Measurements from ENCODE around the gene EFHD2. TPM values are rescaled to one million over a fixed set of nuclear protein-coding genes. Genes with fewer than 3 reads are reported as not detected.
"Not testable (repeated sequence)": the region's sequence is repeated elsewhere in the genome, so short reads cannot be mapped to it uniquely, and the experiment has no call there.

Gene EFHD2
- total RNA-seq, 4 donors from 2014 or later, result 47.5 to 79.5 (median 61.0) TPM

DNA sequence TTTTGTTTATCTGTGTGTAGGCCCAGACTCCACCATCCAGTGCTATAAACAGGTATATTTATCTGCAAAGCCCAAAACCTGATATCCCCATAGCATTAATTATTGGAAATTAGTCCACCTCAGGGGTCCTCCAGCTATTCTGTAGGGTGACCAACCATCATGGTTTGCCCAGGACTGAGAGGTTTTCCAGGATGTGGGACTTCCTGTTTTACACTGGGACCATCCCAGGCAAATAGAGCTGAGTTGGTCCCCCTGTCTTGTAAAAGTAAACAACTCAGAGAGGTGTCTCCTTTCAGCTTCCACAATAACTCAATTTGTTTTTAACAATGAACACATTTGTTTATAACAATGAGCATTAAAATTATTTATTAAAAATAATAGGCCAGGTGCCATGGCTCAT lies 58.5 kb downstream of the EFHD2 start:
- intact Hi-C loops (cut with DNase I), result no loop called here
- no peak for DNase-seq
- peaks cover 0 to 24% (median 0%) of the 10 kb centered on the region in 3 donors for H3K4me1 ChIP-seq

DNA sequence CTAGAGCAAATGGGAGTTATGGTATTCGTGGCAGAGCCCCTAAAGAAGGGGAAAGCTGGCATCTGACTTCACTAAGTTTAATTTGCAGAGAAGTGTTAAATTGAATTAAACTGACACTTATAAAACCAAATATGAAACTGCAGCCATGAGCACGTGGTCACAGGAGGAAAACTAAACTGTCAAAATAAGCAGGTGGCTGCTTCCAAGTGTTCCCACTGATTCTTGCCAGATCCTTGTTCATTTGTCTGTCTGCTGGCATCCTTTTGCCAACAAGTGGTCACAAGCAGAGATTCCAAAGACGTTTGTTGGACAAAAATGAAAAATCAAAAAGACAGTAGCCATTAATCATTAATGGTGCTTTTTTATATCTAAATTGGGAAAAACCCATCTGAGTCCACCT lies 59.7 kb downstream of the EFHD2 start:
- Histone ChIP-seq H3K27me3 (peaks cover 0 to 40% (median 0%) of the 10 kb centered on the region in 4 donors), H3K9me3 (no peaks in the 10 kb centered on the region), H3K36me3 (no peaks in the 10 kb centered on the region), H3K27ac (no peak overlapping the region), H3K4me1 (peaks cover 0 to 12% (median 0%) of the 10 kb centered on the region in 3 donors), H3K4me3 (no peak overlapping the region)
- no peak for DNase-seq
- 30 to 39% methylated on average over 3 of the region's 3 CpGs for WGBS, 2 donors
- TF ChIP-seq POLR2A (IDR thresholded peaks at IDR 0.05), result no peak
- TF ChIP-seq, protein P1, sequence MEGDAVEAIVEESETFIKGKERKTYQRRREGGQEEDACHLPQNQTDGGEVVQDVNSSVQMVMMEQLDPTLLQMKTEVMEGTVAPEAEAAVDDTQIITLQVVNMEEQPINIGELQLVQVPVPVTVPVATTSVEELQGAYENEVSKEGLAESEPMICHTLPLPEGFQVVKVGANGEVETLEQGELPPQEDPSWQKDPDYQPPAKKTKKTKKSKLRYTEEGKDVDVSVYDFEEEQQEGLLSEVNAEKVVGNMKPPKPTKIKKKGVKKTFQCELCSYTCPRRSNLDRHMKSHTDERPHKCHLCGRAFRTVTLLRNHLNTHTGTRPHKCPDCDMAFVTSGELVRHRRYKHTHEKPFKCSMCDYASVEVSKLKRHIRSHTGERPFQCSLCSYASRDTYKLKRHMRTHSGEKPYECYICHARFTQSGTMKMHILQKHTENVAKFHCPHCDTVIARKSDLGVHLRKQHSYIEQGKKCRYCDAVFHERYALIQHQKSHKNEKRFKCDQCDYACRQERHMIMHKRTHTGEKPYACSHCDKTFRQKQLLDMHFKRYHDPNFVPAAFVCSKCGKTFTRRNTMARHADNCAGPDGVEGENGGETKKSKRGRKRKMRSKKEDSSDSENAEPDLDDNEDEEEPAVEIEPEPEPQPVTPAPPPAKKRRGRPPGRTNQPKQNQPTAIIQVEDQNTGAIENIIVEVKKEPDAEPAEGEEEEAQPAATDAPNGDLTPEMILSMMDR (IDR thresholded peaks at IDR 0.05), result no peak
- intact Hi-C loops (cut with DNase I), result no loop called here

More for the DNA sequence above, 58.5 kb downstream of the EFHD2 start:
- H3K4me3 ChIP-seq, result no peak overlapping the region
- no peaks in the 10 kb centered on the region for H3K36me3 ChIP-seq
- H3K9me3 ChIP-seq, result no peaks in the 10 kb centered on the region
- no peak overlapping the region for H3K27ac ChIP-seq
- peaks cover 0 to 40% (median 0%) of the 10 kb centered on the region in 4 donors for H3K27me3 ChIP-seq
- TF ChIP-seq POLR2A (IDR thresholded peaks at IDR 0.05), result no peak
- TF ChIP-seq, protein P1 (IDR thresholded peaks at IDR 0.05), result no peak

DNA sequence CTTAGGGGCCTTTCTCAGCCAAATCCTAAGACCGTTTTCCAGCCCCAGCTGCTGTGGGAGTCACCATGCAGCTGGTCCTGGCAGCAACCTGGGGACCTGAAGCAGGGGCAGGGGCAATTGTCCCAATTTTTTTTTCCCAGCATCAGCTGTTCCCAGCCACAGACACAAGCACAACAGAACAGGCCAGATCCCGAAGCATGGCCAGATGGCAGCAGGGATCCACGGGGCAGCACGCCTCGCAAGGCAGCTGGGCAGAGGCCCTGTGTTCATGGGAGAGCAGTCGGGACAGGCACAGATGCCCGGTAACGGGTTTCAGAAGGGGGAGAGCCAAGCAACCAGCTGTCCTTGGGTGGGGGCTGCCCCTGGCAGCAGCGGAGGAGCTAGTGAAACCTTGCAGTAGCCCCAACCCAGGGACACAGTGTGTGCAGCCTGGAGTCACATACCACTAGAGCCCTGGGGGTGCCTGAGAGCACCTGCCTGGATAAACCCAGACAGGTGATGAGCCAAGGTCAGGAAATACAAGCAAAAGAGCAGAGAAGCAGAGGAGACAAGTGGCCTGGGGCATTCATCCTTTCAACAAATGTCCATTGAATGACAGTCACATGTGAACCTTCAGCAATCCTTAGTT lies 60.2 kb downstream of the EFHD2 start:
- intact Hi-C loops (cut with DNase I); H3K36me3 ChIP-seq; H3K9me3 ChIP-seq; H3K4me3 ChIP-seq; DNase-seq; H3K27ac ChIP-seq: not testable (repeated sequence)
- 28 to 86% methylated on average over 1 to 3 of the region's 9 CpGs for WGBS, 2 donors
- Histone ChIP-seq H3K27me3 (peaks cover 0 to 40% (median 0%) of the 10 kb centered on the region in 4 donors), H3K4me1 (peaks cover 0 to 12% (median 0%) of the 10 kb centered on the region in 3 donors)

DNA sequence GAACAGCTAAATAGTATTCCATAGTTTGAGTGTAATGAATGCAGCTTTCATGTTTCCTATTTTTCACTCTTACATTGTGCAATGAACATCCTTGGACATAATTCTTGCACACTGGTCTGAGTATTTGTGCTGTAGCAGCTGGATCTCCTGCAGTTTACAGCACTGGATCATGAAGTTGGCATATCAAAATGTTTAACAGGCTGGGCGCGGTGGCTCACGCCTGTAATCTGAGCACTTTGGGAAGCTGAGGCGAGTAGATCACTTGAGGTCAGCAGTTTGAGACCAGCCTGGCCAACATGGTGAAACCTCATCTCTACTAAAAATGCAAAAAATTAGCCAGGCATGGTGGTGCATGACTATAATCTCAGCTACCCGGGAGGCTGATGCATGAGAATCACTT lies 61.4 kb downstream of the EFHD2 start:
- Histone ChIP-seq H3K27me3 (peaks cover 0 to 33% (median 0%) of the 10 kb centered on the region in 4 donors), H3K4me1 (peaks cover 0 to 12% (median 0%) of the 10 kb centered on the region in 3 donors)
- H3K27ac ChIP-seq; intact Hi-C loops (cut with DNase I); H3K4me3 ChIP-seq; H3K36me3 ChIP-seq; H3K9me3 ChIP-seq; DNase-seq: not testable (repeated sequence)
- 91 to 93% methylated on average over 4 to 5 of the region's 5 CpGs for WGBS, 2 donors

DNA sequence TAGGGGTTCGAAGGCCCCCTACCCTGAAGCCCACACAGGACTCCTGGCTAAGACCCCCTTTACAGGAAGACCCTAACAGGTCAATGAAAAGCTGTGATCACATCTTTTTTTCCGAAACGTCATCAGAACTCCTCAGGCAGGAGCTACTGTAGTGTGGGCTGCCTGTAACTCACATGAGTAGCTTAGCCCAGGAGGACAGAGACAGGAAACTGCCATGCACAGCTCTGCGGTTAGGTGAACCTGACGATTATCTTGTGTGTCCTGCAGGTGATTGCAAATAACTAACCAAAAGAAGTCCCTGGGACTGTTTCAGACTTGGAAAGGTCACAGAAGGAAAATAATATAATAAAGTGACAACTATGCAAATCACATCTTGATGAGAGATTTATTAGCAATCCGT lies 62.0 kb downstream of the EFHD2 start:
- H3K9me3 ChIP-seq; DNase-seq; H3K4me1 ChIP-seq; intact Hi-C loops (cut with DNase I); H3K4me3 ChIP-seq; H3K36me3 ChIP-seq; H3K27ac ChIP-seq: not testable (repeated sequence)
- 70 to 76% methylated on average over 4 to 5 of the region's 6 CpGs for WGBS, 2 donors
- peaks cover 0 to 31% (median 0%) of the 10 kb centered on the region in 4 donors for H3K27me3 ChIP-seq

DNA sequence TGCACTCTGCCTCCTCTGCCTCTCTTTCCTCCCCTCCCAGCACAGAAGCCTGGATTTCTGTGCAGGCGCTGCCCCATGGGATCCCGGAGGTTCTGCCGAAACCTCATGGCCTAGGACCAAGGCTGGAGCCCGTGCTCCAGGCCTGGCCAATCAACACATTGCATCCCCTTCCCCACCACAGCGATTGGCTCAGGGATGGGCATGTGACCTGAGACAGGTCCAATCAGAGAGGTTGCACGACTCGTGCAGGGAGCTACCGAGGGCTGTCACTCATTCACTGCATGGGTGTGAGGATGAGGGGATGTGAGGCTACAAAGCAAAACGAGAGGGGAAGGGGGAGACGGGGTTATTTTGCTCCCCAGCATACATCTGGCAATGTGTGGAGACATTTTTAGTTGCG lies 62.9 kb downstream of the EFHD2 start:
- no peak for DNase-seq
- Histone ChIP-seq H3K27me3 (peaks cover 0 to 31% (median 0%) of the 10 kb centered on the region in 4 donors), H3K27ac (no peak overlapping the region), H3K4me1 (no peaks in the 10 kb centered on the region), H3K9me3 (no peaks in the 10 kb centered on the region), H3K4me3 (no peak overlapping the region), H3K36me3 (no peaks in the 10 kb centered on the region)
- intact Hi-C loops (cut with DNase I), result no loop called here
- TF ChIP-seq, protein P1 (IDR thresholded peaks at IDR 0.05), result no peak
- no peak for TF ChIP-seq POLR2A (IDR thresholded peaks at IDR 0.05)
- 91 to 100% methylated on average over 4 to 9 of the region's 11 CpGs for WGBS, 2 donors
